ENCODE results near the gene HOXB13.

Gene HOXB13

DNA sequence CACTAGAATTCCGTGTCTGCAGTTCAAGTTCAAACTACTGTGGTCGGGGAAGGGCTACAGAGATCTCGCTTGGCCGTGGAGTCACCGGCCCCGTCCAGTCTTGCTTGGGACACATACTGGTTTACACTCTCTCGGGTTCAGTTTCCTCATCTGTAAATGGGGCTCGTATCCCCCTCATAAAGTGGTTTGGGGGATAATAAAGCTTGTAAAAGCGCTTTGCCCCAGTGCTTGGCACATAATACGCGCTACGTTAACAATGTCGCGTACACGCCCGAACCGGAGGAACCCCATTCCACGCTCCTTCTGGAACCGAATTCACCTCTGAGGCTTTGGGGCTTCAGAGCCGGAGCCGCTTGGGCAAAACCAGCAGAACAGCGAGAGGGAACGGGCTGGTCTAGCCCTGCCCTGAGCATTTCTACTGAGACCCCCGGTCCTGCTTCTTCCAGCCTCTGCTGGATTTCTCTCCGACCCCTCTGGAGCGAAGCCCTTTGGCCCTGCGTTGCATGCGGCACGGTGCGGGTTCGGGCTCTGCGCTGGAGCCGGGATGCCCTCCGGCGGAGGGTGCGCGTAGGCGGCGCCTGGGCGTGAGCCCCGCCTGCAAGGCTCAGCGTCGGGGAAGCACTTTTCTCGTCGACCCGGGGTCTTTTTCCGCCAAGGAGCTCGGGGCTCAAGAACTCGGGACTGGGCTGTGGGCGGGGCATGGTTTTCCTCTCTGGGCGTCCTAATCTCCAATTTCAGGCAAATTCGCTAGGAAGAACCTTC lies 26.1 kb upstream of the HOXB13 start:
- TF ChIP-seq, protein P1, sequence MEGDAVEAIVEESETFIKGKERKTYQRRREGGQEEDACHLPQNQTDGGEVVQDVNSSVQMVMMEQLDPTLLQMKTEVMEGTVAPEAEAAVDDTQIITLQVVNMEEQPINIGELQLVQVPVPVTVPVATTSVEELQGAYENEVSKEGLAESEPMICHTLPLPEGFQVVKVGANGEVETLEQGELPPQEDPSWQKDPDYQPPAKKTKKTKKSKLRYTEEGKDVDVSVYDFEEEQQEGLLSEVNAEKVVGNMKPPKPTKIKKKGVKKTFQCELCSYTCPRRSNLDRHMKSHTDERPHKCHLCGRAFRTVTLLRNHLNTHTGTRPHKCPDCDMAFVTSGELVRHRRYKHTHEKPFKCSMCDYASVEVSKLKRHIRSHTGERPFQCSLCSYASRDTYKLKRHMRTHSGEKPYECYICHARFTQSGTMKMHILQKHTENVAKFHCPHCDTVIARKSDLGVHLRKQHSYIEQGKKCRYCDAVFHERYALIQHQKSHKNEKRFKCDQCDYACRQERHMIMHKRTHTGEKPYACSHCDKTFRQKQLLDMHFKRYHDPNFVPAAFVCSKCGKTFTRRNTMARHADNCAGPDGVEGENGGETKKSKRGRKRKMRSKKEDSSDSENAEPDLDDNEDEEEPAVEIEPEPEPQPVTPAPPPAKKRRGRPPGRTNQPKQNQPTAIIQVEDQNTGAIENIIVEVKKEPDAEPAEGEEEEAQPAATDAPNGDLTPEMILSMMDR (IDR thresholded peaks at IDR 0.05; ENCODE audit: borderline replicate concordance, insufficient read depth, low read depth, low read length) = no peak
- H3K4me3 ChIP-seq (ENCODE audit: low read depth, low read length) = no peak overlapping the region

DNA sequence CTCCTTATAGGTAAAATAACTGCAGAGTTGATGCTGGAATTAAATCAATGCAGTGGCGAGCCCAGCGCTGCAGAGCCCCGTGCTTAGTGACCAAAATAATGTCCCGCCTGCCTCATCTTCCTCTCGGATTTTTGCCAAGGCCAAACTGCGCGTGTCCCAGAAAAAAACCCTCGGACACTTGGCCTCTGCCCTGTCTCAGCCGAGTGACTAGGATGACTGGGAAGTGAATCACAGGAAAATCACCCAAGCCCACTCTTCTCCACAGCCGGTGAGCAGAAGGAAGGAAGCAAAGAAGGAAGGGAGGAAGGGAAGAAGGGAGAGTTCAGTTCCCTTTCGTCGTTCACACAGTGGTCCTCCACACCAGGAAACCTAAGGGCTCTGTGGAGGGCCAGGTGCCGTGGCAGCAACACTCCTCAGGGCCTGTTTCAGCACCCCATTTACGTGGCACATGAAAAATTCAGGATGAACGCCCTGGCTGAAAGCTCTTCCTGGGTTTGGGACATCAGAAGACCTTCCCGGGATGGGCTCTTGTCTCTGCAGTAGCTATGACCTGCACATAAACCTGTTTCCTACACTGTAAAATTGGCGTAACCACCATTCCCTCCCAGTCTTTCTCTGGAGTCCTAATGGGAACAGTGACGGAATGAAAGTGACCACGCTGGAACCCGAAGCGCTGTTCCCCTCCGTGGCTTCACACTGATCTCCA lies 25.4 kb upstream of the HOXB13 start:
- H3K4me3 ChIP-seq (ENCODE audit: low read depth, low read length) = no peak overlapping the region
- TF ChIP-seq, protein P1 (IDR thresholded peaks at IDR 0.05; ENCODE audit: borderline replicate concordance, insufficient read depth, low read depth, low read length) = no peak

DNA sequence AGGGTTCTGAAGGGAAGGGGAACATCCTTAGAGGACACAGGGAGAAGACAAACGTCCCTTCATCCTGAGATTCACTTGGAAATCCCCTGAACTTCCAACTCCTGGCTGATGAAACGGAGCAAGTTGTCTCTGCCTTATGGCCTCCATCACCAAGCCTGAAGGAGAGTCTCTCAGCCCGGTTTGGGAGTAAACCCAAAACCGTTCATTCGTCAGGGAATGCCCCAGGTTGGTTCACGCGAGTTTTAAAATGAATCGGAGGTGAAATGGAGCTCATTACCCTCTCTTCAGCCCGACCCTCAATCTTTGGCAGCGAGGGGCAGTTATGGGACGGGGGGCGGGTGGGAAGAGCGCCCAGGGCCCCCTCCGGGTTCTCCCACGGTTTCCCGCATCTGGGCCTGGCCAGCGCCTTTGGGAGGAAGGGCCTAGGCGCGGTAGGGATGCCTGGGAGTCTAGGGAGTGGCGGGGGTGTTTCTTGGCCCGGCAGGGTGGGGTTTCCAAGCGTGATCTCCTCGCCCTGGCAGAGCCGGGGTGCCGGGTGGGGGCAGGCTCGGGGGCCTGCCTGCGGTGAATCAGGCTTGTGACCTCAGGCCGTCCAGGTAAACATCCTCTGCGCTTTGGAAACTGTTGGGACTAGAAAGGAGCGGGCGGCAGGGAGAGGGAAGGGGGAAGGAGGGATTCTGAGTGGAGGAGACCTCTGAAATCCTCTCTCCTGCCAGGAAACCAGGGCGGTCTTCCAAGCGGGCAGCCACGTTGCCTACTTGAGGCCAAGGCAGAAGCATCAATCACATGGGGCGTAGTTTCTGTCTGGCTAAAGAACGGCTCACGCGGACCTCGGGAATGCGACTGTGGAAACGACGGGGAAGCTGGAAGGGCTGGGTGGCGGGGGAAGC lies 24.1 kb upstream of the HOXB13 start:
- TF ChIP-seq, protein P1 (IDR thresholded peaks at IDR 0.05; ENCODE audit: borderline replicate concordance, insufficient read depth, low read depth, low read length) = no peak
- no peak overlapping the region for H3K4me3 ChIP-seq (ENCODE audit: low read depth, low read length)

DNA sequence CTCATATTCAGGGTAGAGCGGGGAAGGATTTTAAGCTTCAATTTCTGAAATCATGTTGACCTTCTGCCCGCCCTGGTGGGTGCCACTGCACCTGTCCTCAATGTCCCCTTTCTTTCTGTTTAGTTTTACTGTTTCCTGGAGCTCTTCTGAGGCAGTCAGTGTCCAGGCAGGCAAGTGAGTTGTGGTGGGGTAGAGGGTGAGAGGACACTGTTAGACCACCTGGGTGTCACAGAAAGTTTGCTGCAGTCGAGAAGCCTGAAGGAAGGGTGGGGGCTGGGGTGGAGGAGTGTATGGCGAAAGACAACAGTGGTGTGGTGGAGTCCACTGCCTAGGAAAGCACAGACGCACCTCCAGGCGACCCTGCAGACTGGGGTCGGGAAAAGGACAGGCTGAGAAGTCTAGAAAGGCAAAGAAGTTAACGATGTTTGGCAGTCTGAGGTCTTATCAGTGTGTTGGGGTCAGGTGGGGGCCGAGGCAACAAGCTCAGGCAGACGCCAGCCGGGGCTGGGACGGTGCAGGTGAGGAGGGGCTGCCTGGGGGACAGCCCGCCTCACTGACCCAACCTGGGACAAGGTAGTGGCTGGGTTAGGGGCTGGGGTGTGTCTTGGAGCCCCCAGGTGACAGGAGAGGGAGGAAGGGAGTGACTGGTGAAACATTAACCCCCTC lies 23.3 kb upstream of the HOXB13 start:
- H3K4me3 ChIP-seq (ENCODE audit: low read depth, low read length) = no peak overlapping the region
- TF ChIP-seq, protein P1 (IDR thresholded peaks at IDR 0.05; ENCODE audit: borderline replicate concordance, insufficient read depth, low read depth, low read length) = no peak

DNA sequence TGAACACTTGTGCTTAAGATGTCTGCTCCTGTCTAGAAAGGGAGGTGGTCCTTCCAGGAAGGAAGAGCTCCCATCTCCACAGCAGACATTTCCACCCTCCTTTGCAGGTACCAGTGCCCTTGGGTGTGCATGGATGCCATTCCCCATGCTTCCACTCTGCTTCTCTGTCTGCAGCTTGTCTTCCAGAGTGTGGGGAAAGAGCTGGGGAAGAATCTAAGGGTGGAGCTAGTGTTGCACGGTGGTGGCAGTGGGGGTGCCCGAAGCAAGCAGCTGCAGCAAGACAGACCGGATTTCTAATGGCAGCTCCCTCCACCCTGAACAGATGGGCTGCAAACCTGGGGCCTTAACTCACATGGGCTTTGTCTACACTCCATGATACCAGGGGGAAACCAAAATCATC lies 22.6 kb upstream of the HOXB13 start:
- TF ChIP-seq, protein P1 (IDR thresholded peaks at IDR 0.05; ENCODE audit: borderline replicate concordance, insufficient read depth, low read depth, low read length) = no peak
- no peak overlapping the region for H3K4me3 ChIP-seq (ENCODE audit: low read depth, low read length)

DNA sequence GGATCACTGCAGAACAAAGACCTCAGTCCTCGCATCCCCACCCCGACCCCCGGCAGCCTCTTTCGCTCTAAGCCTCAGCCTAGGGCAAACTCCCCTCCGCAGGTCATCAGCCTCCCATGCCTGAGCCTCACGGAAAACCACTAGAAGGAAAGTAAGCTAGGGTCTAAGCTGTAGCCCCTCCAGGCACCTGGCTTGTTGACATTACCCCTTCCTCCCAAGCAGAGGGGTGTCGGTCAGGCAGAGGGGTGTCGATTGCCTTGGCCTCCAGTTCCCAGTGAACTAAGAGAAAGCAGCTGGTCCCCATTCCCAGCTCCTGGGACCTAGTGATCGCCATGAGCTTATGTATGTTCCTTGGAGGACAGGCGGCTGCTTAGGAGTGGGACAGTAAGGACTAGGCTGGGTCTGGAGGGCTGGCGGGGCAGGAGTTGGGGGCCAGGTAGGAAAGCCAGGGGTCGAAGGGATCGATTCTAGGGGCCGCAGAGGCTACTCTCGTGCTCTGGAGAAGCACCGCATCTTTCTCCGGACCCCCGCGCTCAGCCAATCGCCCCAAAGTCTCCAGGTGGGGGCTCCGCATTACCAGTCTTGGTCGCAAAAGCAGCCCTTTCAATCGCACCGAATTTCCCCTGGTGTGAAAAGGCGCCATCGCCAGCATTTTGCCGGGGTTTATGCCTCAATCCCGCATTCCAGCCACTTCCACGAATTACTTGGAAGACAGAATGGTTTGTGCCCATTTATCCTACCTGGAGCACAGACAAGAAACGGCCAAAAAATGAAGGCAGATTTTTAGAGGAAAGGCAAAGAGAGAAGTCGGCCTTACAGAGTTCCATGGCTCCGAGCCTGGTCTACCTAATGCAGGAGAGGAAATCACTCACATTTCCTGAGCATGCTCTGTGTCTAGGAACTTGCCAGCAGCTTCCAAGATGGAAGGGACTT lies 21.3 kb upstream of the HOXB13 start:
- no peak overlapping the region for H3K4me3 ChIP-seq (ENCODE audit: low read depth, low read length)
- TF ChIP-seq, protein P1 (IDR thresholded peaks at IDR 0.05; ENCODE audit: borderline replicate concordance, insufficient read depth, low read depth, low read length) = no peak

All from GM12875 (cell line).